Hematopoietic multipotent progenitor cell treated with erythropoietin and hydrocortisone succinate and interleukin-3 and kit ligand, for 4 days (in vitro differentiated cells): ENCODE data around the gene CBR4.
"Not testable (repeated sequence)": the region's sequence is repeated elsewhere in the genome, so short reads cannot be mapped to it uniquely, and the experiment has no call there.

Source experiments
- DNase-seq: peaks from one replicate; pipeline ENCODE4 v3.0.0-alpha.2; 2015

The CBR4 gene

DNA sequence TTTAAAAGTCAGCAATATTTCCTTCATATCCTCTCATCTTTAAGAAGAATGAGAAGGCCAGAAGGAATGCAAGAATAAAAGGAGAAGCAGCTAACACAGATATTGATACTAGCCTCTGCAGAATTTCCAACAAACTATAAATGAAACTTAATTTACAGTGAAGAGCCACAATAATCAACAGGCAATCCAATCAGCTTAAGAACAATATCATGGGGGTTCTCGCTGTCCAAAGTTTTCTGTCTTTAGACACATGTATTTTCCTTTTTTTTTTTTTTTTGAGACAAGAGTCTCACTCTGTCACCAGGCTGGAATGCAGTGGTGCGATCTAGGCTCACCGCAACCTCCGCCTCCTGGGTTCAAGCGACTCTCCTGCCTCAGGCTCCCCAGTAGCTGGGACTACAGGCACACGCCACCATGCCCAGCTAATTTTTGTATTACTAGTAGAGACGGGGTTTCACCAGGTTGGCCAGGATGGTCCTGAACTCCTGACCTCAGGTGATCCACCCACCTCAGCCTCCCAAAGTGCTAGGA is 17.0 kb downstream of the CBR4 start:
- not testable (repeated sequence) for DNase-seq

DNA sequence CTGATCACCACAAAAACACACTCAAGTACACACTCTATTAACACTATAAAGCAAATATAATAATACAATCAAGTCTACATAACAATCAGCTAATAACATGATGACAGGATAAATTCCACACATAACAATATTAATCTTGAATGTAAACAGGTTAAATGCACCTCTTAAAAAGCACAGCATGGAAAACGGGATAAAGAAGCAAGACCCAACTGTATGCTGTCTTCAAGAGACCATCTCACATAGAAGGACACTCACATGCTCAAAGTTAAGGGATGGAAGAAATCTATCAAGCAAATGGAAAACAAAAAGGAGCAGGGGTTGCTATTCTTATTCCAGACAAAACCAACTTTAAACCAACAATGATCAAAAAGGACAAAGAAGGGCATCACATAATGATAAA is 28.1 kb downstream of the CBR4 start:
- DNase-seq, result no peak

DNA sequence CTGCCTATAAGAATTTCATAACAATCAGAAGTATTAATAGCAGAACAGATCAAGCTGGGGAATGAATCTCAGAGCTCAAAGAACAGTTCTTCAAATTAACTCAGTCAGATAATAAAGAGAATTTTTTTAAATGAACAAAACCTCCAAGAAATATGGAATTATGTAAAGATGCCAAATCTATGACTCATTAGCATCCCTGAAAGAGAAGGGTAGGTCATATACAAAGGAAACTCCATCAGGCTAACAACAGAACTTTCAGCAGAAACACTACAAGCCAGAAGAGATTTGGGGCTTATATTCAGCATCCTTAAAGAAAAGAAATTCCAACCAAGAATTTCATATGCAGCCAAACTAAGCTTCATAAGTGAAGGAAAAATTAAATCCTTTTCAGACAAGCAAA is 28.6 kb downstream of the CBR4 start:
- DNase-seq, result no peak

DNA sequence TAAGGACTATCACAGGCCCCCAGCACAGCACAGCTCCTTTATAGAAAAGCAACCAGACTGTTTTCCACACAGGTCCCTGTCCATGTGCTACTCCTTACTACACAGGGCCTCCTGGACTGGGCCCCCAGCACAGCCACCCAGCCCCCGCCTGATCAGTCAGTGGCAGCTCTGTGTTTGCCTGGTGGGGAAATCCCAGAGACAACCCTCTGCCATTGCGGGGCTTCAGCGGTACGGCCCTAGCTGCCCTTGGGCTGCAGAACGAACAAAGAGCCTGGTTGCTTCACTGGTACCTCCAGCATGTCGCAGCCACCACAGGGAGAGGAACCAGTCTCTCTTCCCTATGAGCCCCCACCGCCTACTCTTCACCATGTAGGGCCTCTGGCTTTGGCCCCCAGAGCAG is 30.7 kb downstream of the CBR4 start:
- no peak for DNase-seq

DNA sequence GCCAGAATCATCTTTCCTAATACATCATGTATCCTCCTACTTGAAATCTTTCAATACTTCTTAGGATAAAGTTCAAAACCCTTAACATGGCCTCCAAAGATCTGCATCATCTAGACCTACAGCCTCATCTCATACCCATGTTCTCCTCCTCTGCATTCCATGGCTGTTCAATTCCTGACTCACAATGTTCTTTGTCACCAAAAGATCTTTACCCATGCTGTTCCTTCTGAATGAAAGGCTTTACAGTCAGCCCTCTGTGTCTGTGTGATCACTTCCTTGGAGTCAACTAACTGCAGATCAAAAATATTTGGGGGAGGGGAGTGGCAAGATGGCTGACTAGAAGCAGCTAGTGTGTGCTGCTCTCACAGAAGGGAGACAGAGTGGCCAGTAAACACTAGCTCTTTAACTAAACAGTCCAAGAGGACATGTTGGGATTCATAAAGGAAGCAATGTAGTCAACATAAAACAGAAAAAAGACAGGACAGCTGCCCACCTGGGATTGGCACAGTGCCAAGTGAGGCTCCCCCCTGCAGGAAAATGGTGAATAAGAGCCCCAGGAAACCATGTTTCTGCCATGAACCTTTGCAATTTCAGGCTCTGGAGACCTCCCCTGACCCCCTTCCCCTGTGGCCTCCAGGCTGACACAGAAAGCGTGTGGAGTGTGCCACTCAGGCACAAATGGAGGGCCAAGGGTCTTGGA is 31.9 kb downstream of the CBR4 start:
- no peak for DNase-seq

DNA sequence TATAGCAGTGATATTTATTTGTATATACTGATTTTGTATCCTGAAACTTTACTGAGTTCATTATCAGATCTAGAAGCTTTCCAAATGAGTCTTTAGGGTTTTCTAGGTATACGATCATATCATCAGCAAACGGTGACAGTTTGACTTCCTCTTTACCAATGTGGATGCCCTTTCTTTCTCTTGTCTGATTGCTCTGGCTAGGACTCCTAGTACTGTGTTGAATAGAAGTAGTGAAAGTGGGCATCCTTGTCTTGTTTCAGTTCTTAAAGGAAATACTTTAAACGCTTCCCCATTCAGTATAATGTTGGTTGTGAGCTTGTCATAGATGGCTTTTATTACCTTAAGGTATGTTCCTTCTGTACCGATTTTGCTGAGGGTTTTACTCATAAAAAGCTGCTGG is 37.5 kb downstream of the CBR4 start:
- no peak for DNase-seq

DNA sequence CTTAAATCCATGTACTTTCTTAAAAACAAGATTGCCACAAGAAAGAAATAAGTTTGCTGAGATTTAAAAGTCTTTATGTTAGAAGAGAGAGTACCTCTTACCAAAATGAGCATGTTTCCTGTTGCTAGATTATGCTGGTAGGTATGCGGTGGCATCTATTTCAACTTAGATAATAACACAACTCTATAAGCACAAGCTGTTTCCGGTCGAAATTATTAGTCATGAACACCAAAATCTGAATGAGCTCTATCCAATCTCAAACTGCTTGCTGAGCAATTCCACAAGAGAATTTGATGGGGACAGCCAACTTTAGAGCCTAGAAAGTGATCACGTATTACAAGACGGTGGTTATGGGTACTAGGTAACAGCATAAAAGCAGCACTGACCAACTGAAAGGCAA is 49.3 kb downstream of the CBR4 start:
- no peak for DNase-seq

DNA sequence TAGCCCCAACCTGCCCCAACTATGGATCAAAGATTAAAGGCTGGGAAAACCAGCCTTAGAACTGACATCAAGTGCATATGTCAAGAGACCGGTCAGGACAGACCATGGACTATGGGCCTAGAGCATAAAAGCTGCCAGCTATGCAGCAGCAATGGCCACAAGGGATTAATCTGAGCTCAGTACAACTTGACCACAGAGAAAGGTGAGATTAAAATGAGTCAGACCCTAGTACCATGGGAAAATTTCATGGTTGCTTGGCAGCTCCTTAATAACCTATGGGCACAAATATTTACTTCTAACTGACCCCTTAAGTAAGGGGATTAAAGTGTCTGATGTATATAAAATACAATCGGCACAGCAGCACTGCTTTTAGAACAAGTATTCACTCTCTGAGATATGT is 54.4 kb downstream of the CBR4 start:
- no peak for DNase-seq

DNA sequence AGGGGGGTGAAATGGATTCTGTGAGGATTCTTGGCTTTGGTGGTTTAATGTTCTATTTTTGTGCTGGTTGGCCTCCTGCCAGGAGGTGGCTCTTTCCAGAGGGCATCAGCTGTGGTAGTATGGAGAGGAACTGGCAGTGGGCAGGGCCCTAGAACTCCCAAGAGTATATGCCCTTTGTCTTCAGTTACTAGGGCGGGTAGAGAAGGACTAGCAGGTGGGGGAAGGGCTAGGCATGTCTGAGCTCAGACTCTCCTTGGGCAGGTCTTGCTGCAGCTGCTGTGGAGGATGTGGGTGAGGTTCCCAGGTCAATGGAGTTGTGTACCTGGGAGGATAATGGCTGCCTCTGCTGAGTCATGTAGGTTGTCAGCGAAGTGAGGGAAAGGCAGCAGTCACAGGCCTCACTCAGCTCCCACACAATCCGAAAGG is 57.2 kb downstream of the CBR4 start:
- not testable (repeated sequence) for DNase-seq

DNA sequence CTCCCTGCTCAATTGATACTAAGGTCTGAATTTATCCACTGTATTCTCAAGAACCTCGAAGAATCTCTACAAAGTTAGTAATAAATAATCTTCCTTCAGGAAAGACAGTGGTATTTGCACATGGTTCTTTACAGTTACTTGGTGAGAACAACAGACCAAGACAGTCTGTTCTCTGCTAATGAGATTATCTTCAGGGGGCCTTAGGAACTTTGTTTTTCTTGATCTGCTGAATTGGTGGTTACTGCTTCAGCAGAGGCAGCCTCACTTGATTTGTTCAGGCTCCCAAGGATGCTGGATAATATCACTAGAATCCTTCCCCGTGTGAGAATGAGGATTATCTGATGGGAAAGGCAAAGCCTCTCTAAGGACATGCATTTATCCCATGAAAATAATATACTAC is 64.8 kb downstream of the CBR4 start:
- DNase-seq, result no peak

DNA sequence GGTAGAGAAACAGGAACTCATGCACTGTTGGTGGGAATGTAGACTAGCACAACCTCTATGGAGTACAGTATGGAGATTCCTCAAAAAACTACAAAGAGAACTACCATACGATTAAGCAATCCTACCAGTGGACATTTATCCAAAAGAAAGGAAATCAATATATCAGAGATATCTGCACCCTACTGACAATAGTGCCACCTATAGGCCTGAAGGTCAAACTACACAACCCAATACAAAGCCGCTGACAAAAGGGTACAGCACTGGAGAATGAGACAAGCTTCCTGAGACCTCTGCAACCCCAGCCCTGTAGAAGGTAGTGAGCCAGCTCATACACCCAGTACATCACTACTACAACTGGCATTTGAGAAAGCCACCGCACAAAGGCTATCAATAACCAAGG is 67.1 kb downstream of the CBR4 start:
- DNase-seq, result peak; percentile 29
